GM12873 (cell line): ENCODE results near the gene CLCA2.

Source experiments
- TF ChIP-seq, protein P1 (sequence below): IDR thresholded peaks from 2 replicates; pipeline ENCODE4 v1.5.1; 2012; ENCODE audit warnings: low read depth, mild to moderate bottlenecking, moderate library complexity, low read length, control low read depth; ENCODE audit not compliant: insufficient read depth; ENCODE audit errors: missing control alignments

The CLCA2 gene

DNA sequence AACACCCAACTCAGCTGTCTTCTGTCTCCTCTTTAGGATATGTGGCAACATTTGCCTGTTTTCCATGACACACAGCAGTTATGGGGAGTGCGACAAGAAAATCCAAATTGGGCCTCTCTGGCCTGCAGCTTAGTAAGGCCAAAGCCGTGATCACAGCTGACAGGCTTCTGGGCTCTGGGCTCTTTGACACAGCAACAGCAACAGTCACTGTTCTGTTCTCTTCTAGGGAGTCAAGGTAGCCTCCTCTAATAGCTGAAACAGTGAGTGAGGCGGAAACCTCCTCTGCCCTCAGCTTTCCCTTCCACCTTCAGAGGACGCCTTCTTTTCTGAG, 63.8 kb downstream of the CLCA2 start:
- TF ChIP-seq, protein P1, sequence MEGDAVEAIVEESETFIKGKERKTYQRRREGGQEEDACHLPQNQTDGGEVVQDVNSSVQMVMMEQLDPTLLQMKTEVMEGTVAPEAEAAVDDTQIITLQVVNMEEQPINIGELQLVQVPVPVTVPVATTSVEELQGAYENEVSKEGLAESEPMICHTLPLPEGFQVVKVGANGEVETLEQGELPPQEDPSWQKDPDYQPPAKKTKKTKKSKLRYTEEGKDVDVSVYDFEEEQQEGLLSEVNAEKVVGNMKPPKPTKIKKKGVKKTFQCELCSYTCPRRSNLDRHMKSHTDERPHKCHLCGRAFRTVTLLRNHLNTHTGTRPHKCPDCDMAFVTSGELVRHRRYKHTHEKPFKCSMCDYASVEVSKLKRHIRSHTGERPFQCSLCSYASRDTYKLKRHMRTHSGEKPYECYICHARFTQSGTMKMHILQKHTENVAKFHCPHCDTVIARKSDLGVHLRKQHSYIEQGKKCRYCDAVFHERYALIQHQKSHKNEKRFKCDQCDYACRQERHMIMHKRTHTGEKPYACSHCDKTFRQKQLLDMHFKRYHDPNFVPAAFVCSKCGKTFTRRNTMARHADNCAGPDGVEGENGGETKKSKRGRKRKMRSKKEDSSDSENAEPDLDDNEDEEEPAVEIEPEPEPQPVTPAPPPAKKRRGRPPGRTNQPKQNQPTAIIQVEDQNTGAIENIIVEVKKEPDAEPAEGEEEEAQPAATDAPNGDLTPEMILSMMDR = no peak

GRCh38 chr1:86489242-86489878, 65.4 kb downstream of the CLCA2 start:
- TF ChIP-seq, protein P1 = no peak

DNA sequence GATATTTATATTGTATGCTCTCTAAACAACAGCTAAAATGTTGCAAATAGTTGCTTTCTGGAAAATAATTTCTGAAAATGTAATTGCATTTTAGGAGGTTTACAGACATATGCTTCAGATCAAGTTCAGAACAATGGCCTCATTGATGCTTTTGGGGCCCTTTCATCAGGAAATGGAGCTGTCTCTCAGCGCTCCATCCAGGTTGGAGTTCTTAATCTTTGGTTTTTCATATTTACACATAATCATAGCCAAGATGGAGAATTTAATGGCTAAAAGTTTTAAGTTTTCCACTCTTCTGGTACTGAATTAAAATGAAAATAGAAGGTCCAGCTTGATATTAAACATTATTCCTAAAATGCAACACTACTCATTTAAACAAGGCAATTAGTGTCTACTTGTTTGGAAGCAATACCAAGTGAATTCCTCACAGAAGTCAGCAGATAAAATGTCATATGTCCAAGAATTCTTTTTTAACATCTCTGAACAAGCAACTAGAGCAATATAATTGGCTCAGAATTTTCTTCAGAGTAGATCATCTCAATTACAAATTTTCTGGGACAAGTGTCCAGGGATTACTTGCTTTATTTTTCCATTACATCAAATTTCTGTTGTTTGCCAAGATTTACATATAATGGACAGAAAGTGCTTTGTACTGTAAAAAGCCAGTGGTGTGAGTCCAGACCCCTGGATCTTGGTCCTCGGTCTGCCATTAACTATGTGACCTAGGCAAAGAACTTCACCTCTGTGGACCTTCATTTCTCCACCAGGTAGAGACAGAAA, 67.4 kb downstream of the CLCA2 start:
- TF ChIP-seq, protein P1 = no peak

DNA sequence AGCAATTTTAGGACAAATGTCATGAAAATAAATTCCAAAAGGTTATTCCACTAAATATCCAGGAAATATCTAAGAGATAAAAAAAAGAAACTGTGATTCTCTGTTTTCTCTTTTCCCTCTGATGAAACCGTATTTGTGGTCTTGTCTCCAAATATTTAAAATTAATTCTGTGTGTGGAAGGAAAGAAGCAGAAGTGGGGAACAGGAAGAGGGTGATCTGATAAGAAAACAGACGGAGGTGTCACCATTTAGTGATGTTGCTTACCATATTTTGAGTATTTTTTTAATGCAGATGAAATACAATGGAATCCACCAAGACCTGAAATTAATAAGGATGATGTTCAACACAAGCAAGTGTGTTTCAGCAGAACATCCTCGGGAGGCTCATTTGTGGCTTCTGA, 74.3 kb downstream of the CLCA2 start:
- TF ChIP-seq, protein P1 = no peak

- TF ChIP-seq, protein P1 = peak; percentile 68
These were observed 76.1 kb downstream of the CLCA2 start for GRCh38 chr1:86499987-86500593.

DNA sequence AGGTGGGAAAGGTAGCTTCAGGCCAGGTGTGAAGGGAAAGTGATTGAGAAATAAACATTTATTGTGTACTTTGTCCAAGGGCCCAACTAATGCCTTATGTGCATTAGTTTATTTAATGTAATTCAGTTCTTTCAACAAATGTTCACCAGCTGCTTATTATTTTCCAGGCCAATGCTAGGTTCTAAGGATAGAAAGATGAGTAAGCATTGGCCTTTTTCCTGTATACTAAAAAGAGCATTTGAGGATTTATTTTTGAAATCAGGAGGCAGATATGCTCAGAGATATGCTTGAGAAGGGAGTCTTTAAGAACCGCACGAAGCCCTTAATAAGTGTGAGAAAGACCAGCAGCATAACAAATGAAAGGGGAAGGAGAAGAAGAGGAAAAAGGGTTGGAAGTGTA, 76.7 kb downstream of the CLCA2 start:
- TF ChIP-seq, protein P1 = no peak

GRCh38 chr1:86502125-86502646, 78.2 kb downstream of the CLCA2 start:
- TF ChIP-seq, protein P1 = peak; percentile 64
